Uterus (tissue), 2 donors: ENCODE measurements around the gene PAPSS1.

Experiments used
- POLR2A ChIP-seq, 2 donors: fragments of 450-650 bp; IDR thresholded peaks; one replicate each; pipeline ENCODE4 v1.6.1; 2016; ENCODE audit warnings: antibody characterized with exemption in 2 of 2, mild to moderate bottlenecking in 1 of 2, moderate library complexity in 1 of 2
- TF ChIP-seq, protein P1 (sequence below), 4 experiments: fragments of 200-600 bp in 2 of 4; fragments of 450-650 bp in 2 of 4; sonication (generic) in 2 of 4; IDR thresholded peaks; one replicate each; pipeline ENCODE4 v1.5.1; 2016 to 2019; ENCODE audit warnings: antibody characterized with exemption in 4 of 4, mild to moderate bottlenecking in 2 of 4, moderate library complexity in 1 of 4

DNA sequence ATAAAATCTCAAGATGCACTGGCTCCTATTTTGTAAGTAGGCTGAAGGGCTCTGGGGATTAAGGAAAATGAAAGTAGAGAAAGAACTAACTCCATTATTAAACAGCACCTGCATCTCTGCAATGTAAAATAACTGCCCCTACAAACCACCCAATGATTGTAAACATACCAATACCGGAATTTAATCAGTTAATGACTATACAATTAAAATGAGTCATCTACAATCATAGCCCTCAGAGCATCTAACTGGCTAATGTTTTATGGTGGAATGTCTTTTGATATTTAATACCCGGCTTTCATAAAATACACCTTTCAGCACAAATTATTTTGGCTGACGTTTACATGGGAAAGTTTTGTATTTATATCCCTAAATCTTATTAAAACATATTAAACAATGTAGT is 142.3 kb downstream of the PAPSS1 start:
- TF ChIP-seq, protein P1, sequence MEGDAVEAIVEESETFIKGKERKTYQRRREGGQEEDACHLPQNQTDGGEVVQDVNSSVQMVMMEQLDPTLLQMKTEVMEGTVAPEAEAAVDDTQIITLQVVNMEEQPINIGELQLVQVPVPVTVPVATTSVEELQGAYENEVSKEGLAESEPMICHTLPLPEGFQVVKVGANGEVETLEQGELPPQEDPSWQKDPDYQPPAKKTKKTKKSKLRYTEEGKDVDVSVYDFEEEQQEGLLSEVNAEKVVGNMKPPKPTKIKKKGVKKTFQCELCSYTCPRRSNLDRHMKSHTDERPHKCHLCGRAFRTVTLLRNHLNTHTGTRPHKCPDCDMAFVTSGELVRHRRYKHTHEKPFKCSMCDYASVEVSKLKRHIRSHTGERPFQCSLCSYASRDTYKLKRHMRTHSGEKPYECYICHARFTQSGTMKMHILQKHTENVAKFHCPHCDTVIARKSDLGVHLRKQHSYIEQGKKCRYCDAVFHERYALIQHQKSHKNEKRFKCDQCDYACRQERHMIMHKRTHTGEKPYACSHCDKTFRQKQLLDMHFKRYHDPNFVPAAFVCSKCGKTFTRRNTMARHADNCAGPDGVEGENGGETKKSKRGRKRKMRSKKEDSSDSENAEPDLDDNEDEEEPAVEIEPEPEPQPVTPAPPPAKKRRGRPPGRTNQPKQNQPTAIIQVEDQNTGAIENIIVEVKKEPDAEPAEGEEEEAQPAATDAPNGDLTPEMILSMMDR (IDR thresholded peaks at IDR 0.05) = no peak
- no peak for TF ChIP-seq POLR2A (IDR thresholded peaks at IDR 0.05)
